CD4-positive, CD25-positive, alpha-beta regulatory T cell (primary cell): ENCODE data around the gene RPP25. TPM values are rescaled to one million over a fixed set of nuclear protein-coding genes. Genes with fewer than 3 reads are reported as not detected.

Source experiments
- ATAC-seq, 2 donors: fragments of 150-1000 bp; cut with Tn5 transposase; one replicate each; pipeline ENCODE4 v1.10.0; 2021; ENCODE audit warnings: low read depth in 2 of 2, moderate number of reproducible peaks in 2 of 2, moderate library complexity in 1 of 2
- DNase-seq, 3 donors: peaks; one replicate each; pipeline versions ENCODE4 v3.0.0 to v3.0.0-alpha.2; 2012 to 2022; ENCODE audit warnings: mixed read lengths in 1 of 3
- H3K27ac ChIP-seq: one replicate; pipeline ENCODE4 v1.7.0; 2013; ENCODE audit warnings: mild to moderate bottlenecking, low read length; ENCODE audit not compliant: insufficient read depth, poor library complexity, severe bottlenecking
- H3K27me3 ChIP-seq: one replicate; pipeline ENCODE4 v1.7.0; 2013; ENCODE audit warnings: low read length; ENCODE audit not compliant: control insufficient read depth, insufficient read depth
- H3K36me3 ChIP-seq: one replicate; pipeline ENCODE4 v1.7.0; 2013; ENCODE audit warnings: mild to moderate bottlenecking, low read length, moderate library complexity; ENCODE audit not compliant: control insufficient read depth, insufficient read depth
- H3K4me1 ChIP-seq: 2 replicates; pipeline ENCODE4 v1.7.0; 2013; ENCODE audit warnings: mild to moderate bottlenecking, low read length; ENCODE audit not compliant: insufficient read depth, control insufficient read depth, poor library complexity, severe bottlenecking
- H3K4me3 ChIP-seq: one replicate; pipeline ENCODE4 v1.7.0; 2013; ENCODE audit warnings: low read depth, mild to moderate bottlenecking, low read length, moderate library complexity
- H3K9me3 ChIP-seq, 2 experiments: 1 replicate in 1 of 2; 2 replicates in 1 of 2; pipeline ENCODE4 v1.7.0; 2013; ENCODE audit warnings: low read length in 2 of 2, mild to moderate bottlenecking in 1 of 2, moderate library complexity in 1 of 2; ENCODE audit not compliant: control insufficient read depth in 2 of 2
- H3K27ac Mint-ChIP-seq, 3 donors: one replicate each; pipeline ENCODE4 v1.8.0; 2020 to 2022; ENCODE audit warnings: mild to moderate bottlenecking in 3 of 3, mixed read lengths in 3 of 3, moderate library complexity in 2 of 3
- H3K27me3 Mint-ChIP-seq: one replicate; pipeline ENCODE4 v1.8.0; 2022; ENCODE audit warnings: mild to moderate bottlenecking, mixed read lengths
- H3K36me3 Mint-ChIP-seq: one replicate; pipeline ENCODE4 v1.8.0; 2020; ENCODE audit warnings: mixed read lengths
- H3K4me1 Mint-ChIP-seq, 4 donors: one replicate each; pipeline ENCODE4 v1.8.0; 2020 to 2022; ENCODE audit warnings: mixed read lengths in 4 of 4, mild to moderate bottlenecking in 1 of 4
- H3K4me3 Mint-ChIP-seq, 4 donors: one replicate each; pipeline ENCODE4 v1.8.0; 2020 to 2022; ENCODE audit warnings: mild to moderate bottlenecking in 4 of 4, mixed read lengths in 4 of 4, moderate library complexity in 3 of 4
- H3K9me3 Mint-ChIP-seq, 7 donors: one replicate each; pipeline ENCODE4 v1.8.0; 2020 to 2022; ENCODE audit warnings: mixed read lengths in 7 of 7, mild to moderate bottlenecking in 3 of 7, moderate library complexity in 2 of 7
- polyA plus RNA-seq, 4 donors: library from polyadenylated mRNA; unstranded; fragments of 300-500 nt; fragmentation: Illumina TruSeq; gene quantifications; one replicate each; pipeline ENCODE4 v1.2.3, GENCODE V29; 2021
- total RNA-seq: library from RNA; stranded (reverse); gene quantifications from one replicate; pipeline ENCODE4 v1.2.3, GENCODE V29; 2022

Gene RPP25
- total and polyA plus RNA-seq, 5 donors from 2014 or later = 0.54 to 4.6 (median 2.1) TPM

DNA sequence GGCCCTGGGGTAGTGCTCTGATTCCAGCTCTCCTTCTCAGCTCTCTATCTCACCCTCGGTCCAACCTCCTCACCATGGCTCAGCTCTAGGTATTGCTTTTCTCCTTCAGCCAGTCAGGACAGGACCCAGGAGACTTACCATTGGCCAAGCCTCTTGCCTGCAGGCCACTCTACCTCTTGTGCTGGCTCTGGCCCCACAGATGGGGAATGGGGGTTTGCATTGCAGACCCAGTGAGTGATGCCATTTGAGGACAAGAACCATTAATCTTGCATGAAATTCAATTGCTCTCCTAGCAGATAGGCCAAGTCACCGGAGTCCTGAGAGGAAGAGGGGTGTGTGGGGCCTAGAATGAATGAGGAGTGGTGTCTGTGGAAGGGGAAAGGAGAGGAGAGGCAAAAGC is 6.1 kb upstream of the RPP25 start:
- H3K9me3 Mint-ChIP-seq = peaks cover 0 to 4% (median 0%) of the 10 kb centered on the region in 7 donors

DNA sequence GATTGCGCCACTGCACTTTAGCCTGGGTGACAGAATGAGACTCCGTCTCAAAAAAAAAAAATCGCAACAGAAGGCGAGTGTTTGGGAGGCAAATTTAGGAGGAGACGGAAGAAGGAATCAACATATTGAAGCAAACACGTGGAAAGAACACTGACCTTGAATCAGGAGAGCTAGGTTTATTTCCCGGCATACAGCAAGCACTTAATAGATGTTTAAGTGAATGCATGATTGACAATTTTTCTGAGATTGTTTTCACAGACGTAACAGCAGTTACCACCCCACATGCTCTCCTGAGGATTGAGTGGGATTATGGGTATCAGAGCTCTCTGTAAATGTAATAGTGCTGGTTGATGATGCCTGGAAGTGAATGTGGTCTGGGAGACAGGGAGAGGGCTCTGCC is 5.6 kb upstream of the RPP25 start:
- peaks cover 46% of the 10 kb centered on the region for H3K27me3 Mint-ChIP-seq

More for the DNA sequence above, 6.1 kb upstream of the RPP25 start:
- H3K27me3 ChIP-seq = peaks cover 15% of the 10 kb centered on the region
- peaks cover 12% of the 10 kb centered on the region for H3K4me1 ChIP-seq
- no peak for ATAC-seq
- H3K36me3 Mint-ChIP-seq = no peaks in the 10 kb centered on the region
- peak overlapping the region in 1 of 4 donors; percentile 70 for H3K4me3 Mint-ChIP-seq
- H3K27ac ChIP-seq = no peak overlapping the region
- no peaks in the 10 kb centered on the region for H3K36me3 ChIP-seq
- H3K27me3 Mint-ChIP-seq = peaks cover 43% of the 10 kb centered on the region
- no peak for DNase-seq
- H3K4me1 Mint-ChIP-seq = peaks cover 4 to 16% (median 6%) of the 10 kb centered on the region in 4 donors
- no peak overlapping the region for H3K4me3 ChIP-seq
- no peaks in the 10 kb centered on the region for H3K9me3 ChIP-seq
- no peak overlapping the region for H3K27ac Mint-ChIP-seq

GRCh38 chr15:74961616-74962015 is 5.0 kb upstream of the RPP25 start:
- H3K4me1 Mint-ChIP-seq = peaks cover 4 to 19% (median 6%) of the 10 kb centered on the region in 4 donors
- no peak for DNase-seq
- no peak overlapping the region for H3K4me3 Mint-ChIP-seq
- no peak for ATAC-seq
- no peak overlapping the region for H3K27ac ChIP-seq
- H3K9me3 ChIP-seq = no peaks in the 10 kb centered on the region
- H3K27me3 ChIP-seq = peaks cover 15% of the 10 kb centered on the region
- H3K9me3 Mint-ChIP-seq = peaks cover 0 to 4% (median 0%) of the 10 kb centered on the region in 7 donors
- no peaks in the 10 kb centered on the region for H3K36me3 Mint-ChIP-seq
- H3K36me3 ChIP-seq = no peaks in the 10 kb centered on the region
- H3K27me3 Mint-ChIP-seq = peaks cover 51% of the 10 kb centered on the region
- peaks cover 23% of the 10 kb centered on the region for H3K4me1 ChIP-seq
- H3K27ac Mint-ChIP-seq = no peak overlapping the region
- H3K4me3 ChIP-seq = no peak overlapping the region

More for the DNA sequence above, 5.6 kb upstream of the RPP25 start:
- Mint-ChIP-seq H3K4me1 (peaks cover 4 to 19% (median 6%) of the 10 kb centered on the region in 4 donors), H3K27ac (no peak overlapping the region), H3K4me3 (no peak overlapping the region), H3K36me3 (no peaks in the 10 kb centered on the region), H3K9me3 (peaks cover 0 to 4% (median 0%) of the 10 kb centered on the region in 7 donors)
- H3K27me3 ChIP-seq = peaks cover 15% of the 10 kb centered on the region
- H3K9me3 ChIP-seq = no peaks in the 10 kb centered on the region
- ATAC-seq (no peak), DNase-seq (no peak)
- H3K36me3 ChIP-seq = no peaks in the 10 kb centered on the region
- H3K4me3 ChIP-seq = no peak overlapping the region
- no peak overlapping the region for H3K27ac ChIP-seq
- H3K4me1 ChIP-seq = peaks cover 17% of the 10 kb centered on the region

GRCh38 chr15:74960995-74961588 is 4.5 kb upstream of the RPP25 start:
- Histone ChIP-seq H3K9me3 (no peaks in the 10 kb centered on the region), H3K36me3 (no peaks in the 10 kb centered on the region), H3K27ac (no peak overlapping the region), H3K4me3 (no peak overlapping the region), H3K27me3 (peaks cover 15% of the 10 kb centered on the region), H3K4me1 (peaks cover 28% of the 10 kb centered on the region)
- peaks cover 51% of the 10 kb centered on the region for H3K27me3 Mint-ChIP-seq
- ATAC-seq (no peak), DNase-seq (no peak)
- no peak overlapping the region for H3K4me3 Mint-ChIP-seq
- H3K4me1 Mint-ChIP-seq = peaks cover 4 to 19% (median 6%) of the 10 kb centered on the region in 4 donors
- H3K27ac Mint-ChIP-seq = peak overlapping the region in 1 of 3 donors; percentile 61
- H3K36me3 Mint-ChIP-seq = no peaks in the 10 kb centered on the region
- peaks cover 0 to 4% (median 0%) of the 10 kb centered on the region in 7 donors for H3K9me3 Mint-ChIP-seq

DNA sequence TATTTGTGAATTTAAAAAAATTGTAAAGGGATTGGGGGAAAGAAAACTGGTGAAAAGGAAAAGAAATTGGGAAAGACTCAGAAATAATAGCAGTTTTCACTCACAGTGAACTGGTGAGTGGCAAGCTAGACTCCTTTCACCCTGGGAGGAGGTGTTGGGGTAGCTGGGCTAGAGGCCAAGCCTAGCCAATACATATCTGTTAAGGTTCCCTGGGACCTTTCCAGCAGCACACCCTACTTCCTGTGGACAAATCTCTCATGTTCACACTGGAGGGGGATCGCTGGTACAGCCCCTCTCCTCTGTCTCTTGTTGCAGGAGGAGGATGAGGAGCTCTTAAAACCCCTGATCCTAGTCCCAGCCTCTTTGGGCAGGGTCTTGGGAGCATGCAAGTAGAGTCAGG is 3.7 kb upstream of the RPP25 start:
- H3K27me3 Mint-ChIP-seq = peaks cover 51% of the 10 kb centered on the region
- Histone ChIP-seq H3K4me1 (peaks cover 35% of the 10 kb centered on the region), H3K4me3 (no peak overlapping the region), H3K9me3 (no peaks in the 10 kb centered on the region), H3K27ac (no peak overlapping the region), H3K36me3 (no peaks in the 10 kb centered on the region), H3K27me3 (peaks cover 15% of the 10 kb centered on the region)
- DNase-seq (no peak), ATAC-seq (no peak)
- H3K4me3 Mint-ChIP-seq = no peak overlapping the region
- peaks cover 3 to 23% (median 7%) of the 10 kb centered on the region in 4 donors for H3K4me1 Mint-ChIP-seq
- H3K27ac Mint-ChIP-seq = no peak overlapping the region
- H3K9me3 Mint-ChIP-seq = peaks cover 0 to 4% (median 0%) of the 10 kb centered on the region in 7 donors
- H3K36me3 Mint-ChIP-seq = no peaks in the 10 kb centered on the region

GRCh38 chr15:74959586-74959939 is 3.0 kb upstream of the RPP25 start:
- H3K4me1 Mint-ChIP-seq = peaks cover 0 to 29% (median 7%) of the 10 kb centered on the region in 4 donors
- Histone ChIP-seq H3K4me1 (peaks cover 35% of the 10 kb centered on the region), H3K4me3 (no peak overlapping the region), H3K27me3 (peaks cover 15% of the 10 kb centered on the region), H3K9me3 (no peaks in the 10 kb centered on the region), H3K27ac (no peak overlapping the region), H3K36me3 (no peaks in the 10 kb centered on the region)
- H3K4me3 Mint-ChIP-seq = peak overlapping the region in 2 of 4 donors; percentile 28 to 56
- no peak for ATAC-seq
- no peaks in the 10 kb centered on the region for H3K36me3 Mint-ChIP-seq
- H3K27me3 Mint-ChIP-seq = peaks cover 51% of the 10 kb centered on the region
- H3K9me3 Mint-ChIP-seq = peaks cover 0 to 4% (median 0%) of the 10 kb centered on the region in 7 donors
- no peak for DNase-seq
- no peak overlapping the region for H3K27ac Mint-ChIP-seq

DNA sequence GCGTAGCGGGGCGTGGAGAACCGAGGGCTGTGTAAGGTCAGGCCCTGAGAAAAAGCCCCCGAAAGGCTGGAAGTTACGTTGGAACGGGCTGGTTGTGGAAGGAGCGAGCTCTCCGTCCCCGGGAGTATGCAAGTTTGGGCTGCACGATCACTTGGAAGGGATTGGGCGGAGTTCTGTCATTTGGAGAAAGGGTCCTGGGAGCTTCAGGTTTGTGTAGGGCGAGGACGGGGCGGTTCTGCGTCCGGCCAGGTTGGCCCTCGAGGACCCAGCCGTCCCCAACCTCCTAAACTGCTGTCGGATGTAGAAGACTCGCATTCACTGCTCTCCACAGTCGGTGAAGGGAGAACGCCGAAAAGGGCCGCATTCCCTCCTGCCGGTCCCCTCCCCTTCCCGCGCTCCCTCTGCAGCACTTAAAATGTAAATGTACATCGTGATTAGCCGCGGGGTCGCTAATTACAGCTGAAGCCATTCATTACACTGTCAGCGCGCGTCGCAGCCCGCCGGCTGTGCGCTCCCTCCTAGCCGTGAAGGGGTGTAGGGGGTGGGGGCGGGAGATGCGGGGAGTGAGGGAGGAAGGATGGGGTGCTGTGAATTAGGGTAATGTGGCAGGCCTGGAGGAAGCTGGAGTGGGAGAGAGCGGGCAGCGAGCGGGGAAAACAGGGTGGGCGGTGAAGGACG is 2.5 kb upstream of the RPP25 start:
- Histone ChIP-seq H3K4me1 (peaks cover 35% of the 10 kb centered on the region), H3K27me3 (peaks cover 15% of the 10 kb centered on the region), H3K36me3 (no peaks in the 10 kb centered on the region), H3K27ac (no peak overlapping the region), H3K4me3 (no peak overlapping the region), H3K9me3 (no peaks in the 10 kb centered on the region)
- no peaks in the 10 kb centered on the region for H3K36me3 Mint-ChIP-seq
- H3K4me1 Mint-ChIP-seq = peaks cover 0 to 29% (median 7%) of the 10 kb centered on the region in 4 donors
- no peak for ATAC-seq
- DNase-seq = no peak
- H3K27me3 Mint-ChIP-seq = peaks cover 51% of the 10 kb centered on the region
- H3K9me3 Mint-ChIP-seq = peaks cover 0 to 4% (median 0%) of the 10 kb centered on the region in 7 donors
- H3K27ac Mint-ChIP-seq = peak overlapping the region in 1 of 3 donors; percentile 59
- H3K4me3 Mint-ChIP-seq = peak overlapping the region; percentile 36 to 87 (median 68)
